Endothelial cell of umbilical vein (primary cell): Measurements from ENCODE around the gene CNMD.

Experiments
- MYC ChIP-seq: IDR thresholded peaks from one replicate; pipeline ENCODE4 v1.6.1; 2011; ENCODE audit warnings: mild to moderate bottlenecking, low read depth, low read length
- POLR2A ChIP-seq: IDR thresholded peaks from 2 replicates; pipeline ENCODE4 v1.6.1; 2012; ENCODE audit warnings: low read depth, mild to moderate bottlenecking, control low read depth, low read length
- TF ChIP-seq, protein P1 (sequence below), 2 donors: IDR thresholded peaks; 1 replicate in 1 of 2; 2 replicates in 1 of 2; pipeline ENCODE4 v1.5.1; 2011; ENCODE audit warnings: low read length in 2 of 2, mild to moderate bottlenecking in 2 of 2, moderate library complexity in 2 of 2, control low read depth in 1 of 2, inconsistent platforms in 1 of 2, low read depth in 1 of 2; ENCODE audit not compliant: insufficient read depth in 1 of 2; ENCODE audit errors: extremely low read depth in 1 of 2

DNA sequence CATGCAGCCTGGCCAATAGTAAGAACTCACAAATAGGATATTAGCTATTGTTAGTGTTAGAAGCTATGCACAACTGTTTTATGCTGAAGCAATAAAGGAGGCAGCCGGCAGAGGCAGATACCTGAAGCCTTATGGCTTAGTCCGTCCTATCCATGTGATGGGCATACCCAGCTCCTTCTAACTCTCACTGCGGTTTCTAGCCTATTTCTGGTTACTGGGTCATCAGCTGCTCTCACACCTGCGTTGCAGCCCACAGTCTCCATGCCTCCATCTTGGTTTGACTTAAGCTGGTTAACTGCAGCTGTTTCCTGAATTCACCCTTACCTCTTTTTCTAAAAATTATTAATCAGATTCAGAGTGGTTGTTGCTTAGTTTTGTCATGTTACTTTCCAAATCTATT lies 40.5 kb upstream of the CNMD start:
- TF ChIP-seq MYC: no peak
- TF ChIP-seq, protein P1, sequence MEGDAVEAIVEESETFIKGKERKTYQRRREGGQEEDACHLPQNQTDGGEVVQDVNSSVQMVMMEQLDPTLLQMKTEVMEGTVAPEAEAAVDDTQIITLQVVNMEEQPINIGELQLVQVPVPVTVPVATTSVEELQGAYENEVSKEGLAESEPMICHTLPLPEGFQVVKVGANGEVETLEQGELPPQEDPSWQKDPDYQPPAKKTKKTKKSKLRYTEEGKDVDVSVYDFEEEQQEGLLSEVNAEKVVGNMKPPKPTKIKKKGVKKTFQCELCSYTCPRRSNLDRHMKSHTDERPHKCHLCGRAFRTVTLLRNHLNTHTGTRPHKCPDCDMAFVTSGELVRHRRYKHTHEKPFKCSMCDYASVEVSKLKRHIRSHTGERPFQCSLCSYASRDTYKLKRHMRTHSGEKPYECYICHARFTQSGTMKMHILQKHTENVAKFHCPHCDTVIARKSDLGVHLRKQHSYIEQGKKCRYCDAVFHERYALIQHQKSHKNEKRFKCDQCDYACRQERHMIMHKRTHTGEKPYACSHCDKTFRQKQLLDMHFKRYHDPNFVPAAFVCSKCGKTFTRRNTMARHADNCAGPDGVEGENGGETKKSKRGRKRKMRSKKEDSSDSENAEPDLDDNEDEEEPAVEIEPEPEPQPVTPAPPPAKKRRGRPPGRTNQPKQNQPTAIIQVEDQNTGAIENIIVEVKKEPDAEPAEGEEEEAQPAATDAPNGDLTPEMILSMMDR (IDR thresholded peaks at IDR 0.05; ENCODE audit: extremely low read depth in 1 of 2, insufficient read depth in 1 of 2, low read depth in 1 of 2, low read length in 2 of 2): no peak
- TF ChIP-seq POLR2A: no peak
